ENCODE measurements around the gene LPCAT3. TPM values are rescaled to one million over a fixed set of nuclear protein-coding genes. Genes with fewer than 3 reads are reported as not detected.

LPCAT3 gene
- total RNA-seq (10 to 100 TPM; 57.7 to 96.5 TPM), polyA plus RNA-seq (10 to 100 TPM; 41.9 to 96.3 TPM)

- H3K4me3 ChIP-seq (ENCODE audit: low read depth in 1 of 3, low read length in 3 of 3): peak within 1 kb of the TSS; percentile 91 to 97 (median 93)
- DNase-seq (ENCODE audit: low spot score): peak; percentile 98
- WGBS: under 1% methylated on average over 77 of the region's 77 CpGs
- H3K27me3 ChIP-seq (ENCODE audit: control insufficient read depth in 4 of 4, insufficient read depth in 4 of 4, low read length in 3 of 4): no peaks in the 10 kb centered on the region
- peak; percentile 89 to 95 for TF ChIP-seq RXRA (IDR thresholded peaks at IDR 0.05)
- TF ChIP-seq FOXA1 (IDR thresholded peaks at IDR 0.05): peak; percentile 29
- TF ChIP-seq NR2F2 (IDR thresholded peaks at IDR 0.05): peak; percentile 29
- peak; percentile 59 for TF ChIP-seq TAF1 (conservative IDR thresholded peaks at IDR 0.05)
- no peak for TF ChIP-seq JUND (IDR thresholded peaks at IDR 0.05)
- no peak for TF ChIP-seq FOXA2 (IDR thresholded peaks at IDR 0.05)
- peak in 1 of 2 donors; percentile 64 for TF ChIP-seq GABPA (IDR thresholded peaks at IDR 0.05 in 1 of 2, conservative IDR thresholded peaks at IDR 0.05 in 1 of 2)
- TF ChIP-seq ZBTB33 (IDR thresholded peaks at IDR 0.05): peak; percentile 30
- peak; percentile 80 for TF ChIP-seq CTCF (IDR thresholded peaks at IDR 0.05; ENCODE audit: low read depth, low read length, missing input control)
- peak; percentile 75 to 80 for TF ChIP-seq RAD21 (IDR thresholded peaks at IDR 0.05)
- TF ChIP-seq MAX (IDR thresholded peaks at IDR 0.05): peak; percentile 49
- TF ChIP-seq EGR1 (IDR thresholded peaks at IDR 0.05; ENCODE audit: low read depth in 2 of 2): peak in 1 of 2 donors; percentile 62
- peak; percentile 97 for TF ChIP-seq SP1 (IDR thresholded peaks at IDR 0.05)
- peak; percentile 93 for TF ChIP-seq YY1 (IDR thresholded peaks at IDR 0.05)
- no peak for TF ChIP-seq HNF4G (IDR thresholded peaks at IDR 0.05)
- peak; percentile 34 for TF ChIP-seq REST (IDR thresholded peaks at IDR 0.05)
- TF ChIP-seq ATF3 (IDR thresholded peaks at IDR 0.05): no peak
- peak in 1 of 2 donors; percentile 71 for TF ChIP-seq HNF4A (conservative IDR thresholded peaks at IDR 0.05)
- H3K9me3 ChIP-seq (ENCODE audit: control insufficient read depth in 4 of 4, low read length in 3 of 4): no peaks in the 10 kb centered on the region
- peak within 1 kb of the TSS; percentile 63 to 89 for H3K9ac ChIP-seq (ENCODE audit: low read depth in 1 of 2, low read length in 2 of 2)
- peak within 1 kb of the TSS; percentile 94 to 97 for H3K27ac ChIP-seq (ENCODE audit: low read depth in 1 of 2, low read length in 2 of 2)
- H3K36me3 ChIP-seq (ENCODE audit: control insufficient read depth in 4 of 4, insufficient read depth in 3 of 4, low read depth in 1 of 4, low read length in 3 of 4): peaks cover 2 to 10% (median 3%) of the 10 kb centered on the region in 4 donors
- peaks cover 6 to 38% (median 25%) of the 10 kb centered on the region in 4 donors for H3K4me1 ChIP-seq (ENCODE audit: control insufficient read depth in 4 of 4, insufficient read depth in 4 of 4, low read length in 3 of 4)
Observed at GRCh38 chr12:7018350-7019042, at the start of gene LPCAT3. Gene LPCAT3, minus strand, starts transcription at chr12:7018476. Its CDS starts 52 bp downstream, at chr12:7018424.

All from liver (tissue), 9 donors.